ENCODE results near the gene KDF1. TPM values are rescaled to one million over a fixed set of nuclear protein-coding genes. Genes with fewer than 3 reads are reported as not detected.

Gene KDF1, protein sequence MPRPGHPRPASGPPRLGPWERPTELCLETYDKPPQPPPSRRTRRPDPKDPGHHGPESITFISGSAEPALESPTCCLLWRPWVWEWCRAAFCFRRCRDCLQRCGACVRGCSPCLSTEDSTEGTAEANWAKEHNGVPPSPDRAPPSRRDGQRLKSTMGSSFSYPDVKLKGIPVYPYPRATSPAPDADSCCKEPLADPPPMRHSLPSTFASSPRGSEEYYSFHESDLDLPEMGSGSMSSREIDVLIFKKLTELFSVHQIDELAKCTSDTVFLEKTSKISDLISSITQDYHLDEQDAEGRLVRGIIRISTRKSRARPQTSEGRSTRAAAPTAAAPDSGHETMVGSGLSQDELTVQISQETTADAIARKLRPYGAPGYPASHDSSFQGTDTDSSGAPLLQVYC
- not detected in 2 replicates for total RNA-seq

DNA sequence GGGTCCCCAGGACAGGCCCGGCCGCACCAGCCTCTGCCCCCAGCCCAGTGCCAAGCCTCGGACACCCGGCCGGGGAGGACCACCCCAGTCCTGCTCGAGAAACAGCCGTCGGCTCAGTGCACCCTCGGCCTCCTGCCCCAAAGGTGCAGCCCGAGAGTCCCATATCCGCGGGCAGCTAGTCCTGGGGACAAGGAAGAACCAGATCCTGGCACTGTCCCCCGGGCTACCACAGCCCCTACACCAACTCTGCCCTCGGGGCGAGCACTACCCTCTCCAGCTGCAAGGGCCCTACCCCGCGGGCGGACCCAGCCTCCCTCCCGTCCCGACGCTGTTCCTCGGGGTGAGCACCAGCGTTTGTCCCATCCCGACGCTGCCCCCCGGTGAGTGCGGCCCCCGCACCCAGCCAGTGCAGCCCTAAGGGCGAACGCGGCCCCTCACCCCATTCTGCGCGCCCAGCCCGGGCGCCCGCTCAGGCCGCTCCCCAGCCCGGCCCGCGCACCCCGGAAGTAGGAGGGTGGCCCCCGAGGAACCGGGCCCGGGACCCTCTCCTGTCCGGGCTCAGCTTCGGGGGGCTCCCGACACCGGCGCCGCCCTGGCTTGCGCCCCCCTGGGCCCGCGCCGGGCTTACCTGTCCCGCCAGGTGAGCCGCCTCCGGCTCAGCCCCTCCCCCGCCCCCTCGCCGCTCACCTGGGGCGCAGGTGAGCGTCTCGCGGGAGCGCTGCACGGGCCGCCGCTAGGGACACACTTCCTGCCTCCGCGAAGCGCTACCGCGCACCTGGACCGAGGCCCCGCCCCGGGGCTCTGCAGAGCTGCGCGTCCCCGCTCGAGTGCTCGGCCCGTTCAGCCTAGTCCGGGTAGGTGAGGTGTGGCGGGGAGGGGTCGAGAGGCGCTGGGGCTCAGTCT, at the start of gene KDF1:
Gene KDF1, minus strand, starts transcription at position 747 of the 903 bp plus-strand sequence. CDS start 8,088 bp downstream, outside the sequence.

GRCh38 chr1:26993237-26994019, 33.2 kb upstream of the KDF1 start, which contains the start of gene TRNP1:
TSS of gene TRNP1 (plus strand) at chr1:26993692. CDS start at chr1:26993787, 95 bp downstream.

GRCh38 chr1:26921540-26922430, 38.5 kb downstream of the KDF1 start, which contains the start of gene NUDC:
TSS of gene NUDC (plus strand) at chr1:26921743. CDS start at chr1:26921849, 106 bp downstream.

DNA sequence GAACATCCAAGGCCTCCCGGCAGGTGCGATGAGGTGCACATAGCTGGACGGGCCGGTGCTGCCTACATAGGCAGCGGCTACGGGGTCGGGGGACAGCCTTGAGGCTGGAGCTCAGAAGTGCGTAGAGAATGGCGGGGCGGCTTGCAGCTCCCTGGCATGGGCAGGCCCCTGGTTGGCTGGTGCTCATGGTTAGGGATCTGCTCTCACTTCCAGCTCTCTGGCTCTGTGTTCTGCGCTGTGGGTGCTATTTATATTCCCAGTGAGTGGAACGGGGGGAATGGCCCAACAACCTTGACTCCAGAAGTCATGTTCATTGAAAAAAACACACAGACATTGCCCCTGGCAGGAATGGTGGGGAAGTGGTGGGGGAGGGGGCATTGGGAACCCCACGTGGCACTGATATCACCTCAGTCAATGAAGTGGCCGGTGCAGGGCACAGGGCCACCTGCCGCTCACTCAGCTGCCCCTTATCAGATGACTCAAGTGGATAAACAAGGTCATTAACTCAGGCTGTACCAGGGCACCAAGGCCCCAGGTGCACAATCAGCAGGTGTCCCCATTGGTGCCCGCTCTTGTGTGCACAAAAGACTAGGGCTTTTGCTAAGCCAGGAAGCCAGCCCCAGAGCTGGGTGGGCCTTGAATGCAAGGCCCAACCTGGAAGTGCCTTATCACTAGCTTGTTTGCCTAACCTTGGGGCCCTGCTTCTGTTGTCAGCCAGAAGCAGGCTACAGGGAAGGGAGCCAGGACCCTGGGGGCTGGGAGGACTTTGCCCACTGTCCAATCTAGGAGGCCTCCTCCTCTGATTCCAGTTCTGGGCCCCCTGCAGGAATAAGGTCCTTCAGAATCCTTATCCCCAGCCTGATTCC, 46.3 kb downstream of the KDF1 start, which contains the start of gene NR0B2:
Gene NR0B2, minus strand, starts transcription at position 222 of the 866 bp plus-strand sequence. Its CDS starts 35 bp downstream, at position 187.

GRCh38 chr1:26900001-26900814, 60.1 kb downstream of the KDF1 start, which contains the start of gene GPATCH3:
TSS of gene GPATCH3 (minus strand) at chr1:26900467. CDS start at chr1:26900442, 25 bp downstream.

Other genes with a start within 250 kb of the KDF1 start
- 4.8 and 8.4 TPM in 2 replicates for gene PIGV, start 172.5 kb downstream of the KDF1 start, total RNA-seq
- 13.8 and 19.3 TPM in 2 replicates for gene ZDHHC18, start 133.8 kb downstream of the KDF1 start, total RNA-seq
- 0.20 and 0.80 TPM in 2 replicates for gene SFN, start 97.3 kb downstream of the KDF1 start, total RNA-seq
- gene GPN2, start 70.2 kb downstream of the KDF1 start, total RNA-seq: 4.5 and 10.2 TPM in 2 replicates
- gene GPATCH3, start 60.0 kb downstream of the KDF1 start, total RNA-seq: 8.3 and 10.3 TPM in 2 replicates
- not detected in 2 replicates for gene NR0B2, start 46.5 kb downstream of the KDF1 start, total RNA-seq
- 99.9 and 108 TPM in 2 replicates for gene NUDC, start 38.7 kb downstream of the KDF1 start, total RNA-seq
- 230 and 265 TPM in 2 replicates for gene TRNP1, start 33.2 kb upstream of the KDF1 start, total RNA-seq
- gene TENT5B, start 52.4 kb upstream of the KDF1 start, total RNA-seq: 3.0 and 3.7 TPM in 2 replicates
- 21.3 and 28.6 TPM in 2 replicates for gene SLC9A1, start 194.7 kb upstream of the KDF1 start, total RNA-seq

Measured in mammary microvascular endothelial cell (primary cell).